Suprapubic skin (tissue), 4 donors: Measurements from ENCODE around the gene GALNT11.

Source experiments
- EP300 ChIP-seq: sonication (generic); formaldehyde crosslinking; IDR thresholded peaks from one replicate; pipeline ENCODE4 v1.6.1; 2017; ENCODE audit warnings: antibody characterized with exemption
- POLR2A ChIP-seq, 2 donors: fragments of 450-650 bp; IDR thresholded peaks; one replicate each; pipeline ENCODE4 v1.6.1; 2017; ENCODE audit warnings: antibody characterized with exemption in 2 of 2, mild to moderate bottlenecking in 2 of 2, moderate library complexity in 2 of 2
- POLR2AphosphoS5 ChIP-seq, 3 donors: sonication (generic); formaldehyde crosslinking; IDR thresholded peaks; one replicate each; pipeline ENCODE4 v1.6.1; 2017; ENCODE audit warnings: antibody characterized with exemption in 3 of 3
- TF ChIP-seq, protein P1 (sequence below), 2 donors: fragments of 200-600 bp in 1 of 2; fragments of 450-650 bp in 1 of 2; sonication (generic) in 1 of 2; IDR thresholded peaks; one replicate each; pipeline ENCODE4 v1.5.1; 2016 to 2019; ENCODE audit warnings: antibody characterized with exemption in 2 of 2, mild to moderate bottlenecking in 1 of 2, moderate library complexity in 1 of 2

- TF ChIP-seq, protein P1, sequence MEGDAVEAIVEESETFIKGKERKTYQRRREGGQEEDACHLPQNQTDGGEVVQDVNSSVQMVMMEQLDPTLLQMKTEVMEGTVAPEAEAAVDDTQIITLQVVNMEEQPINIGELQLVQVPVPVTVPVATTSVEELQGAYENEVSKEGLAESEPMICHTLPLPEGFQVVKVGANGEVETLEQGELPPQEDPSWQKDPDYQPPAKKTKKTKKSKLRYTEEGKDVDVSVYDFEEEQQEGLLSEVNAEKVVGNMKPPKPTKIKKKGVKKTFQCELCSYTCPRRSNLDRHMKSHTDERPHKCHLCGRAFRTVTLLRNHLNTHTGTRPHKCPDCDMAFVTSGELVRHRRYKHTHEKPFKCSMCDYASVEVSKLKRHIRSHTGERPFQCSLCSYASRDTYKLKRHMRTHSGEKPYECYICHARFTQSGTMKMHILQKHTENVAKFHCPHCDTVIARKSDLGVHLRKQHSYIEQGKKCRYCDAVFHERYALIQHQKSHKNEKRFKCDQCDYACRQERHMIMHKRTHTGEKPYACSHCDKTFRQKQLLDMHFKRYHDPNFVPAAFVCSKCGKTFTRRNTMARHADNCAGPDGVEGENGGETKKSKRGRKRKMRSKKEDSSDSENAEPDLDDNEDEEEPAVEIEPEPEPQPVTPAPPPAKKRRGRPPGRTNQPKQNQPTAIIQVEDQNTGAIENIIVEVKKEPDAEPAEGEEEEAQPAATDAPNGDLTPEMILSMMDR (IDR thresholded peaks at IDR 0.05) = no peak
- no peak for TF ChIP-seq EP300
- TF ChIP-seq POLR2A (IDR thresholded peaks at IDR 0.05) = no peak
- no peak for TF ChIP-seq POLR2AphosphoS5 (IDR thresholded peaks at IDR 0.05)
Observed at GRCh38 chr7:152108359-152108758, 82.9 kb downstream of the GALNT11 start.
